Occipital lobe (tissue), 2 donors: ENCODE results near the gene DNAH7. TPM values are rescaled to one million over a fixed set of nuclear protein-coding genes. Genes with fewer than 3 reads are reported as not detected.
"Not testable (repeated sequence)": the region's sequence is repeated elsewhere in the genome, so short reads cannot be mapped to it uniquely, and the experiment has no call there.

Source experiments
- DNase-seq: peaks from one replicate; lab custom pipeline; 2025; lab: John Stamatoyannopoulos, UW
- total RNA-seq: library from RNA; depleted of rRNA; stranded (reverse); fragments of >200 nt; gene quantifications from one replicate; pipeline ENCODE4 v1.2.3, GENCODE V29; 2014

DNAH7 gene
- total RNA-seq, 1 donor from 2014 or later = 16.5 TPM

GRCh38 chr2:195984923-195985726 lies 83.5 kb downstream of the DNAH7 start:
- no peak for DNase-seq

- no peak for DNase-seq
These were observed 101.3 kb downstream of the DNAH7 start for GRCh38 chr2:195967336-195967735.

GRCh38 chr2:195961873-195962272 lies 106.8 kb downstream of the DNAH7 start:
- DNase-seq = no peak

- DNase-seq = no peak
These were observed 109.3 kb downstream of the DNAH7 start for GRCh38 chr2:195959341-195959740.

- no peak for DNase-seq
These were observed 111.9 kb downstream of the DNAH7 start for GRCh38 chr2:195956725-195957124.

GRCh38 chr2:195945056-195945455 lies 123.6 kb downstream of the DNAH7 start:
- DNase-seq = no peak

GRCh38 chr2:195937176-195937575 lies 131.5 kb downstream of the DNAH7 start:
- no peak for DNase-seq

GRCh38 chr2:195934484-195934883 lies 134.2 kb downstream of the DNAH7 start:
- no peak for DNase-seq

- no peak for DNase-seq
These were observed 139.1 kb downstream of the DNAH7 start for GRCh38 chr2:195929531-195929930.

- no peak for DNase-seq
These were observed 143.5 kb downstream of the DNAH7 start for GRCh38 chr2:195925120-195925519.

GRCh38 chr2:195923889-195924288 lies 144.7 kb downstream of the DNAH7 start:
- no peak for DNase-seq

- DNase-seq = not testable (repeated sequence)
These were observed 151.5 kb downstream of the DNAH7 start for GRCh38 chr2:195917021-195917600.

GRCh38 chr2:195912079-195912478 lies 156.6 kb downstream of the DNAH7 start:
- no peak for DNase-seq

- no peak for DNase-seq
These were observed 158.1 kb downstream of the DNAH7 start for GRCh38 chr2:195910570-195910969.

- no peak for DNase-seq
These were observed 158.7 kb downstream of the DNAH7 start for GRCh38 chr2:195909926-195910325.

- DNase-seq = no peak
These were observed 161.2 kb downstream of the DNAH7 start for GRCh38 chr2:195907474-195907873.

GRCh38 chr2:195903956-195904355 lies 164.7 kb downstream of the DNAH7 start:
- DNase-seq = no peak

GRCh38 chr2:195902857-195903256 lies 165.8 kb downstream of the DNAH7 start:
- no peak for DNase-seq

- DNase-seq = no peak
These were observed 169.4 kb downstream of the DNAH7 start for GRCh38 chr2:195899226-195899625.

GRCh38 chr2:195898505-195899191 lies 170.0 kb downstream of the DNAH7 start:
- peak; percentile 31 for DNase-seq

- DNase-seq = no peak
These were observed 177.6 kb downstream of the DNAH7 start for GRCh38 chr2:195891081-195891480.

- no peak for DNase-seq
These were observed 189.5 kb downstream of the DNAH7 start for GRCh38 chr2:195879153-195879552.

GRCh38 chr2:195871326-195871725 lies 197.3 kb downstream of the DNAH7 start:
- no peak for DNase-seq
